ENCODE measurements around the gene ZNHIT3.
A peak's percentile ranks its signal among the peaks of the same experiment; 100 is the strongest.

- TF ChIP-seq CTCF (IDR thresholded peaks at IDR 0.05 in 8 of 11, conservative IDR thresholded peaks at IDR 0.05 in 3 of 11) (peak in 1 of 11 experiments; percentile 10), POLR2AphosphoS5 (IDR thresholded peaks at IDR 0.05) (no peak)
Observed at GRCh38 chr17:36544044-36544306, 57.5 kb downstream of the ZNHIT3 start.

Measured in spleen (tissue), 7 donors.